Loucy (cell line): ENCODE measurements around the gene KRTAP10-8.

ENCODE experiments used
- EZH2phosphoT487 ChIP-seq: fragments of 200-600 bp; IDR thresholded peaks from 2 replicates; pipeline ENCODE4 v1.6.1; 2018; ENCODE audit warnings: antibody characterized with exemption, mild to moderate bottlenecking, moderate library complexity, borderline replicate concordance
- TF ChIP-seq, protein P1 (sequence below): fragments of 200-600 bp; sonication (generic); conservative IDR thresholded peaks from 2 replicates; pipeline ENCODE4 v1.5.1; 2014; ENCODE audit warnings: mild to moderate bottlenecking, antibody characterized with exemption, low read length

GRCh38 chr21:44628707-44629391, 17.0 kb downstream of the KRTAP10-8 start:
- TF ChIP-seq, protein P1, sequence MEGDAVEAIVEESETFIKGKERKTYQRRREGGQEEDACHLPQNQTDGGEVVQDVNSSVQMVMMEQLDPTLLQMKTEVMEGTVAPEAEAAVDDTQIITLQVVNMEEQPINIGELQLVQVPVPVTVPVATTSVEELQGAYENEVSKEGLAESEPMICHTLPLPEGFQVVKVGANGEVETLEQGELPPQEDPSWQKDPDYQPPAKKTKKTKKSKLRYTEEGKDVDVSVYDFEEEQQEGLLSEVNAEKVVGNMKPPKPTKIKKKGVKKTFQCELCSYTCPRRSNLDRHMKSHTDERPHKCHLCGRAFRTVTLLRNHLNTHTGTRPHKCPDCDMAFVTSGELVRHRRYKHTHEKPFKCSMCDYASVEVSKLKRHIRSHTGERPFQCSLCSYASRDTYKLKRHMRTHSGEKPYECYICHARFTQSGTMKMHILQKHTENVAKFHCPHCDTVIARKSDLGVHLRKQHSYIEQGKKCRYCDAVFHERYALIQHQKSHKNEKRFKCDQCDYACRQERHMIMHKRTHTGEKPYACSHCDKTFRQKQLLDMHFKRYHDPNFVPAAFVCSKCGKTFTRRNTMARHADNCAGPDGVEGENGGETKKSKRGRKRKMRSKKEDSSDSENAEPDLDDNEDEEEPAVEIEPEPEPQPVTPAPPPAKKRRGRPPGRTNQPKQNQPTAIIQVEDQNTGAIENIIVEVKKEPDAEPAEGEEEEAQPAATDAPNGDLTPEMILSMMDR, result no peak
- TF ChIP-seq EZH2phosphoT487, result no peak
